Skeletal muscle tissue (tissue), 4 donors: ENCODE data around the gene CERK. TPM values are rescaled to one million over a fixed set of nuclear protein-coding genes. Genes with fewer than 3 reads are reported as not detected.
A peak's percentile ranks its signal among the peaks of the same experiment; 100 is the strongest.

Experiments used
- H3K27ac ChIP-seq: one replicate; pipeline ENCODE4 v1.7.0; 2013; ENCODE audit warnings: mild to moderate bottlenecking, low read depth, low read length, inconsistent platforms
- H3K27me3 ChIP-seq, 3 donors: one replicate each; pipeline ENCODE4 v1.7.0; 2013; ENCODE audit warnings: low read length in 3 of 3; ENCODE audit not compliant: control insufficient read depth in 3 of 3, insufficient read depth in 3 of 3
- H3K36me3 ChIP-seq, 3 donors: one replicate each; pipeline ENCODE4 v1.7.0; 2013; ENCODE audit warnings: low read length in 3 of 3; ENCODE audit not compliant: control insufficient read depth in 3 of 3, insufficient read depth in 3 of 3
- H3K4me1 ChIP-seq, 3 donors: one replicate each; pipeline ENCODE4 v1.7.0; 2013; ENCODE audit warnings: low read length in 3 of 3, mild to moderate bottlenecking in 3 of 3; ENCODE audit not compliant: control insufficient read depth in 3 of 3, insufficient read depth in 3 of 3
- H3K4me3 ChIP-seq, 3 donors: one replicate each; pipeline ENCODE4 v1.7.0; 2013; ENCODE audit warnings: low read length in 3 of 3
- H3K9ac ChIP-seq, 3 donors: one replicate each; pipeline ENCODE4 v1.7.0; 2013; ENCODE audit warnings: low read length in 3 of 3, mild to moderate bottlenecking in 3 of 3, moderate library complexity in 2 of 3, low read depth in 1 of 3
- H3K9me3 ChIP-seq, 3 donors: one replicate each; pipeline ENCODE4 v1.7.0; 2013; ENCODE audit warnings: low read length in 3 of 3; ENCODE audit not compliant: control insufficient read depth in 3 of 3
- total RNA-seq: library from RNA; depleted of rRNA; stranded (reverse); fragments of >200 nt; gene quantifications from one replicate; pipeline ENCODE4 v1.2.3, GENCODE V29; 2014
- donor health status: Osteomylitis.

CERK gene
- total RNA-seq, 1 donor from 2014 or later: 18.3 TPM

- H3K27ac ChIP-seq: no peak overlapping the region
- peaks cover 10 to 20% (median 13%) of the 10 kb centered on the region in 3 donors for H3K36me3 ChIP-seq
- H3K4me1 ChIP-seq: peaks cover 14 to 31% (median 29%) of the 10 kb centered on the region in 3 donors
Measured at GRCh38 chr22:46675938-46676337, 62.1 kb downstream of the CERK start.

GRCh38 chr22:46675479-46675878, 62.6 kb downstream of the CERK start:
- H3K9me3 ChIP-seq: no peaks in the 10 kb centered on the region
- no peak overlapping the region for H3K9ac ChIP-seq
- no peak overlapping the region for H3K4me3 ChIP-seq
- H3K27me3 ChIP-seq: no peaks in the 10 kb centered on the region
- H3K27ac ChIP-seq: no peak overlapping the region
- peaks cover 14 to 31% (median 29%) of the 10 kb centered on the region in 3 donors for H3K4me1 ChIP-seq
- peaks cover 10 to 22% (median 15%) of the 10 kb centered on the region in 3 donors for H3K36me3 ChIP-seq

More at GRCh38 chr22:46675938-46676337, 62.1 kb downstream of the CERK start:
- Histone ChIP-seq H3K4me3 (no peak overlapping the region), H3K27me3 (no peaks in the 10 kb centered on the region), H3K9ac (peak overlapping the region in 1 of 3 donors; percentile 54), H3K9me3 (no peaks in the 10 kb centered on the region)

- no peak overlapping the region for H3K27ac ChIP-seq
- H3K27me3 ChIP-seq: no peaks in the 10 kb centered on the region
- no peaks in the 10 kb centered on the region for H3K9me3 ChIP-seq
- H3K36me3 ChIP-seq: peaks cover 10 to 28% (median 15%) of the 10 kb centered on the region in 3 donors
- peak overlapping the region in 1 of 3 donors; percentile 3 for H3K9ac ChIP-seq
- H3K4me3 ChIP-seq: peak overlapping the region in 1 of 3 donors; percentile 29
- H3K4me1 ChIP-seq: peaks cover 14 to 29% (median 29%) of the 10 kb centered on the region in 3 donors
Measured at GRCh38 chr22:46674906-46675305, 63.1 kb downstream of the CERK start.

- peak overlapping the region in 1 of 3 donors; percentile 29 for H3K4me3 ChIP-seq
- no peaks in the 10 kb centered on the region for H3K27me3 ChIP-seq
- peaks cover 14 to 29% (median 27%) of the 10 kb centered on the region in 3 donors for H3K4me1 ChIP-seq
- H3K9ac ChIP-seq: peak overlapping the region in 1 of 3 donors; percentile 3
- no peaks in the 10 kb centered on the region for H3K9me3 ChIP-seq
- peaks cover 10 to 29% (median 16%) of the 10 kb centered on the region in 3 donors for H3K36me3 ChIP-seq
- no peak overlapping the region for H3K27ac ChIP-seq
Measured at GRCh38 chr22:46674367-46674781, 63.7 kb downstream of the CERK start.

- Histone ChIP-seq H3K36me3 (peaks cover 15 to 34% (median 21%) of the 10 kb centered on the region in 3 donors), H3K4me1 (peaks cover 14 to 29% (median 27%) of the 10 kb centered on the region in 3 donors), H3K9me3 (no peaks in the 10 kb centered on the region), H3K27ac (no peak overlapping the region), H3K27me3 (no peaks in the 10 kb centered on the region), H3K9ac (no peak overlapping the region), H3K4me3 (no peak overlapping the region)
Measured at GRCh38 chr22:46673662-46674236, 64.3 kb downstream of the CERK start.

- Histone ChIP-seq H3K9ac (no peak overlapping the region), H3K36me3 (peaks cover 17 to 35% (median 24%) of the 10 kb centered on the region in 3 donors), H3K27ac (no peak overlapping the region)
Measured at GRCh38 chr22:46673205-46673604, 64.8 kb downstream of the CERK start.

GRCh38 chr22:46672731-46673130, 65.3 kb downstream of the CERK start:
- Histone ChIP-seq H3K4me1 (peaks cover 14 to 25% (median 24%) of the 10 kb centered on the region in 3 donors), H3K4me3 (no peak overlapping the region), H3K9me3 (no peaks in the 10 kb centered on the region), H3K27ac (no peak overlapping the region), H3K27me3 (no peaks in the 10 kb centered on the region), H3K9ac (no peak overlapping the region), H3K36me3 (peaks cover 20 to 32% (median 27%) of the 10 kb centered on the region in 3 donors)

More at GRCh38 chr22:46673205-46673604, 64.8 kb downstream of the CERK start:
- no peaks in the 10 kb centered on the region for H3K27me3 ChIP-seq
- no peaks in the 10 kb centered on the region for H3K9me3 ChIP-seq
- peaks cover 14 to 29% (median 27%) of the 10 kb centered on the region in 3 donors for H3K4me1 ChIP-seq
- H3K4me3 ChIP-seq: no peak overlapping the region

- no peak overlapping the region for H3K27ac ChIP-seq
- peaks cover 21 to 40% (median 34%) of the 10 kb centered on the region in 3 donors for H3K36me3 ChIP-seq
- no peaks in the 10 kb centered on the region for H3K9me3 ChIP-seq
- H3K4me3 ChIP-seq: no peak overlapping the region
- no peak overlapping the region for H3K9ac ChIP-seq
- peaks cover 8 to 17% (median 16%) of the 10 kb centered on the region in 3 donors for H3K4me1 ChIP-seq
- no peaks in the 10 kb centered on the region for H3K27me3 ChIP-seq
Measured at GRCh38 chr22:46671824-46672432, 66.1 kb downstream of the CERK start.

GRCh38 chr22:46669201-46669600, 68.9 kb downstream of the CERK start:
- H3K27me3 ChIP-seq: no peaks in the 10 kb centered on the region
- H3K9ac ChIP-seq: no peak overlapping the region
- peaks cover 2 to 8% (median 4%) of the 10 kb centered on the region in 3 donors for H3K4me1 ChIP-seq
- no peak overlapping the region for H3K27ac ChIP-seq
- H3K4me3 ChIP-seq: no peak overlapping the region
- H3K36me3 ChIP-seq: peaks cover 39 to 54% (median 53%) of the 10 kb centered on the region in 3 donors
- no peaks in the 10 kb centered on the region for H3K9me3 ChIP-seq

GRCh38 chr22:46668116-46668515, 69.9 kb downstream of the CERK start:
- no peak overlapping the region for H3K4me3 ChIP-seq
- H3K9me3 ChIP-seq: no peaks in the 10 kb centered on the region
- no peaks in the 10 kb centered on the region for H3K27me3 ChIP-seq
- H3K9ac ChIP-seq: no peak overlapping the region
- peaks cover 45 to 57% (median 48%) of the 10 kb centered on the region in 3 donors for H3K36me3 ChIP-seq
- no peak overlapping the region for H3K27ac ChIP-seq
- H3K4me1 ChIP-seq: peaks cover 0 to 2% (median under 1%) of the 10 kb centered on the region in 3 donors
